Activated CD4-positive, alpha-beta T cell treated with anti-CD3 and anti-CD28 coated beads, Interleukin-2, amount 50 U/mL, for 48 hours (primary cell): ENCODE measurements around the gene ITSN2.
A peak's percentile ranks its signal among the peaks of the same experiment; 100 is the strongest.
"Not testable (repeated sequence)": the region's sequence is repeated elsewhere in the genome, so short reads cannot be mapped to it uniquely, and the experiment has no call there.

ENCODE experiments used
- DNase-seq, 2 experiments: peaks; one replicate each; pipeline ENCODE4 v3.0.0-alpha.2; 2020

Gene ITSN2

DNA sequence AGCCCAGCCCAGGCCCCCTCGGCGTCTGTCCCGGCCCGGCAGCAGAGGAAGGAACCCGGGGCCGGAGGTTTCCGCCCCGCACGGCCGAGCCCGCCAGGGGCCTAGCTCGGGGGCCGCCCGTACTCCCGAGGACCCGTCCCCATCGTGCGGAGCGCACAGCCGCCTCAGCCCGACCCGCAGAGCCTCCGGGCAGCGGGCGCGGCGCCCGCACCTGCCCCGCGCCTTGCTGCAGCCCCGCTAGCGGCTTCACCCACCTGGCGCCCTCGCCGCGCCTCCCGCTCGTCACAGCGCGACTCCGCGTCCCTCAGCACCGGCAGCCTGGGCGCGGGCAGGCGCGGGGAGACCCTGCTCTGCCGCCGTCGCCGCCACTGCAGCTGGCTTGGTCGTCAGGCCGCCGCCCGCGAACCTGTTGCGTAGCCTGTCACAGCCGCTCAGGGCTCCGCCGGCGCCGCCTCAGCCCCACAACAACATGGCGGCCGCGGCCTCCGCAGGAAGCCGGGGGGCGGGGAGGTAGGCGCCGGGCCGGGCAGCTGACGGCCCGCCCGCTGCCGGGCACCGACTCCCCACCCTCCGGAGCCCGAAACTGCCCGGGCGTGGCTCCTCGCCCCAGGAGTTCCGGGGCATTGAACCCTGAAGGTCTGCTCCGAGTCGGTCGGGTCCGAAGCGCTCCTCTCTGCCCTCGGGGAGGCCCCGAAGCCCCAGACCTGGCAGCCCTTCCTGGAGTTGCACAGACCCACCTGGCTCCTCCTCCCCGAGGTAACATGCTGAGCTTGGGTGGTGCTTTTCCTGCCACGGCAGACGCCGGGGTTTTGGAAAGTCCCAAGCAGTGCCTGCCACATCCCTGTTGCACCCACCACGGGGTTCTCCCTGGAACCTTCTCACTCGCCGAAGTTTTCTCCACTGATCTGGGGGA lies at the start of gene ITSN2:
Gene ITSN2, minus strand, starts transcription at position 487 of the 913 bp plus-strand sequence. CDS start 32,454 bp downstream, outside the sequence.
- DNase-seq = peak; percentile 81 to 84

DNA sequence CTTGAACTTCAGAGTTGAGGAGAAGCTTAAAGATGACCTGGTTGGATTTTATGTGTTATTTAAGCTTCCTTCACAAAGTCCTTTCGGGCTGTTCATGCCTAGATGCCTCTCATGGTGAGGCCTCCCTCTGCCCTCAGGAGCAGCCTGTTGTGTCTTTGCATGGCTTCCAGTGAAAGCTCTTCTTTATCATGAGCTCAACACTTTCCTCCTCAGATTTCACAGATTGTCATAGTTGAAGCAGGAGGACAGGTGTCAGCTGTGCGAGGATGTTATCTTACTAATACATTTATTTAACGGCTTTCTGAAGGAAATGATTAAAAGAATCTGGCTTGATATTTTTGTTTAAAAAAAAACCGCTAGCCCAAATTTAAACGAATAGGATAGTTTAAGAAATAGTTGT lies 48.8 kb upstream of the ITSN2 start:
- DNase-seq = no peak

DNA sequence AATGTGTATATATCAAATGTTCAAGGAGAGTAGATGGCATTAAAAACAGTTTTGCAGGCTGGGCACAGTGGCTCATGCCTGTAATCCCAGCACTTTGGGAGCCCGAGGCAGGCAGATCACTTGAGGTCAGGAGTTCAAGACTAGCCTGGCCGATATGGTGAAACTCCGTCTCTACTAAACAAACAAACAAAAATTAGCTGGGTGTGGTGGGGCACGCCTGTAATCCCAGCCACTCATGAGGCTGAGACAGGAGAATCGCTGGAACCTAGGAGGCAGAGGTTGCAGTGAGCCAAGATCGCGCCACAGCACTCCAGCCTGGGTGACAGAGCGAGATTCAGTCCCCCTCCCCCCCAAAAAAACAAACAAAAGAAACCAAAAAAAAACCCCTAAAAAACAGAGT lies 48.4 kb upstream of the ITSN2 start:
- DNase-seq = not testable (repeated sequence)

DNA sequence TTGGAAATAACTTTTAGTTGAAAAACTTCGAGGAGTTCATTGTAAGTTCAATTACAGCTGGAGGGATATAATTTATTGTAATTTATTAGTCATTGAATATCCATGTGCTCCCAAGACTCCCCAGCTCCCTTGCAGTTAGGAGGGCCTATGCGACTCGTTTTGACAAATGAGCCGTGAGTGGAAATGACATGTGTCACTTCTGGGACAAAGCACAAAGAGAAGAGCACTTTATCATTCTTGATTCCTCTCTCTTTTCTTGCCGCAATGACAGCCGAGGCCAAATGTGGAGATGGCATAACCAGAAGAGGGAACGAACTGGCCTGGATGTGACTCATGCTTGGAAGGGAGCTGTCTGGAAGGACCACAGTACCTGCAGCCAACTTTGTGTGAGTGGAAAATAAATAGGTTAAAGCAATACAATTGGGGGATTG lies 44.2 kb upstream of the ITSN2 start:
- no peak for DNase-seq

DNA sequence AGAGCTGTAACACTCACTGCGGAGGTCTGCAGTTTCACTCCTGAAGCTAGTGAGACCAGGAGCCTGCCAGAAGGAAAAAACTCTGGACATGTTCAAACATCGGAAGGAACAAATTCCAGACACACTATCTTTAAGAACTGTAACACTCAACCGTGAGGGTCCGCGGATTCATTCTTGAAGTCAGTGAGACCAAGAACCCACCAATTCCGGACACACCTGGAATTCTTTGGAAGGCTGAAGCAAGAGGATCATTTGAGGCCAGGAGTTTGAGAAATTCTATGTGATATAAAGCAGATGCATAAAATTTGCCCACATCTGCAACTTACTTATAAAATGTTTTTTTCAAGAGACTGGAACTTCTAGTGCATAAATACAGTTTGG lies 43.5 kb upstream of the ITSN2 start:
- no peak for DNase-seq

DNA sequence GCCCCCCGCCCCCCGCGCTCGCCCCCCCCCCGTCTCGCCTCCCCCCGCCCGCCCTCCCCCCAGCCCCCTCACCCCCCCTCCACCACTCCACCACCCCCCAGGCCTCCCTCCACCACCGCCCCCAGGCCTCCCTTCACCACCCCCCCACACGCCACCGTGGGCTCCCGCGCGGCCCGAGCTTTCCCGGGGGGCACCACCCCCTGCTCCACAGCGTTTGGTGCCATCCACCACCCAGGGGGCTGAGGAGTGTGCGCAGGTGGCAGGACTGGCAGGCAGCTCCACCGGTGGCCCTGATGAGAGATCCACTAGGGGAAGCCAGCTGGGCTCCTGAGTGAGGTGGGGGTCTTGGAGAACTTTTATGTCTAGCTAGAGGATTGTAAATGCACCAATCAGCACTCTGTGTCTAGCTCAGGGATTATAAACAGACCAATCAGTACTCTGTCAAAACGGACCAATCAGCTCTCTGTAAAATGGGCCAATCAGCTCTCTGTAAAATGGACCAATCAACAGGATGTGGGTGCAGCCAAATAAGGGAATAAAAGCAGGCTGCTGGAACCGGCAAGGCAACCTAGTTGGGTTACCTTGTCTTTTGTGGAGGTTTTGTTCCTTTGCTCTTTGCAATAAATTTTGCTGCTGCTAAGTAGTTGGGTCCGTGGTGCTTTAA lies 43.0 kb upstream of the ITSN2 start:
- no peak for DNase-seq

DNA sequence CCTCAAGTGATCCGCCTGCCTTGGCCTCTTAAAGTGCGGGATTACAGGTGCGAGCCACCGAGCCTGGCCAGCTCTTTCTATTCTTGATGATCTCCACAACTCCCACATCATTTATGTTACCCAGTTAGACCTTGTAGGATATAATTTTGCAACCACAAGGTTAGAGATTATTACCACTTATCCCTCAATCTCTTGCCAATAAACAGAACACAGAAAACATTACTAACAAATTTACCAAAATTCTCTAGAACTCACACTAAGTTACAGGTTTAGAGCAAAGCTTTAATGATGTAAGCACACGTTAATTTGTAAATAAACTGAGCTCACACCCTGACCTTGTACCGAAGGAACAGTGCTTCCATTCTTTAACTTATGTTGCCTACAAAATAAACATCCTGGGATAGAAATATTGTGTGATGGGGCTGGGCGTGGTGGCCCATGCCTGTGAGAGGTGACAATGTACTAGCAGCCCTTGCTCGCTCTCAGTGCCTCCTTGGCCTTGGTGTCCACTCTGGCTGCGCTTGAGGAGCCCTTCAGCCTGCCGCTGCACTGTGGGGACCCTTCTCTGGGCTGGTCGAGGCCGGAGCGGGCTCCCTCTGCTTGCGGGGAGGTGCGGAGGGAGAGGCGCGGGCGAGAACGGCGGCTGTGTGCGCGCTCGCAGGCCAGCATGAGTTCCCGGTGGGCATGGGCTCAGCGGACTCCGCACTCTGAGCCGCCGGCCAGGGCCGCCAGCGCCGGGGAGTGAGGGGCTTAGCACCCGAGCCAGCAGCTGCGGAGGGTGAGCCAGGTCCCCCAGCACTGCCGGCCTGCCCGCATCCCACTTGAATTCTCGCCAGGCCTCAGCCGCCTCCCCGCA lies 42.1 kb upstream of the ITSN2 start:
- DNase-seq = no peak

DNA sequence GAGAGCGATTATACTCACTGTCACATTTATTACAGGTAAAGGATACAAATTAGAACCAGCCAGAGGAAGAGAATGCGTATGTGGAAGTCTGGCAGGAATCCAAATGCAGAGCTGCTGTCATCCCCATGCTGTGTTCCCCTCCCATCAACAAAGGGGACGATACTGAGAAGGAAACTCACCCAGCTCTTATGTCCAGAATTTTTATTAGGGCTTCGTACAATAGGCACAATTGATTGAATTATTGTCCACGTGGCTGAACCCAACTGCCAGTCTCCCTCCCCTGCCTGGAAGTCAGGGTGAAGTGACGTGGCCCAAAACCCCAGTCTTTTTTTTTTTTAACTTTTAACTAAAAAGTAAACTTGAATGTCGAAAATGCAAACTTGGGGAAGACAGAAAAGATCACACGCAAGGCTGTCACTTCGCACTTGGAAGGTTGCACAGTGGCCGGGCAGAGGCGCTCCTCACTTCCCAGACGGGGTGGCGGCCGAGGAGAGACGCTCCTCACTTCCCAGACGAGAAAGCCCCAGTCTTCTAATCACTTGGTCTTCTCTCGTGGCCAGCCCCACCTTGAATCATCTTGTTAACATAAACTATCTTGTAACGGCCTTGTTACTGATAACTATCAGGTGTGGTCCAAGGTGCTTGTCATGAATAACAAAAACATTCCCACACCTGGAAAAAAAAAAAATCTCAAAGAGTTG lies 40.0 kb upstream of the ITSN2 start:
- no peak for DNase-seq

DNA sequence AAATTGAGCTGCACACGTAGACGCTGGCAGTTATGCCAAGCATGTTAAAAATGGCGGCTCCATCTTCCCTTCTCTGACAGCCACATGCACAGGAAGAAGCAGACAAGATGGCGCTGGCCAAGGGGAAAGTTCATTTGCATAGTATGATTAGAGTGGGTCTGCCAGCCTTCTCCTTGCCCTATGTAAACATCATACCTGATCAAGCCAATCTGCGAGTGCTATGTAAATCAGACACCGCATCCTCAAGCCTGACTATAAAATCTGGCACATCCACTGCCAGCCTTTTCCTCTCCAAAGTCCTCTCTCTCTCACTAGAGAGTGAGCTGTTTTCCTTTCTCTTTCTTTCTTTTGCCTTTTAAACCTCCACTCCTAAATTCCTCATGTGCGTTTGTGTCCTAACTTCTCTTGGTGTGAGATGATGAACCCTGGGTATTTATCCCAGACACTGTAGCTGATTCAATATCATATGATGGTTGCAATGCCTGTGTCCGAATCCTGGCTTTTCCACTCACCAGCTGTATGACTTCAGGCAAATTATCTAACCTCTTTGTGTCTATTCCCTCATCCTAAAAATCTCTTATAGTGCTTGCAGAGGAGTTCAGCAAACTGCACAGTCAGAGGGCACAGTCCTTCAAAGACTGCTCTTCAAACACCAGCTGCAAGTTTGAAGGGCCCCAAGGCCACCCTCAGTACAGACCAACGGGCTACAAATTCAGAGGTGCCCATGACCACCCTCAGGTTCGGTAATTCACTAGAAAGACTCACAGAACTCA lies 39.3 kb upstream of the ITSN2 start:
- DNase-seq = no peak

DNA sequence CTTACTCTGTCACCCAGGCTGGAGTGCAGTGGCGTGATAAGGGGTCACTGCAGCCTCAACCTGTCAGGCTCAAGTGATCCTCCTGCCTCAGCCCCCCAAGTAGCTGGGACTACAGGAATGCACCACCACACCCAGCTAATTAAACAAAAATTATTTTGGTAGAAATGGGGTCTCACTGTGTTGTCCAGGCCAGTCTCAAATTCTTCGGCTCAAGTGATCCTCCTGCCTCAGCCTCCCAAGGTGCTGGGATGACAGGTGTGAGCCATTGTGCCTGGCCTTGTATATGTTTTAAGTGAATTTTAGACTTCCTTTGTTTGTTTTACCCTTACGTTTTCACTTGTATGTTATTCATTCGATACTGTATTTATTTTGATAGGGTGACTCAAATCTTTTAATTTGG lies 34.7 kb upstream of the ITSN2 start:
- DNase-seq = no peak

DNA sequence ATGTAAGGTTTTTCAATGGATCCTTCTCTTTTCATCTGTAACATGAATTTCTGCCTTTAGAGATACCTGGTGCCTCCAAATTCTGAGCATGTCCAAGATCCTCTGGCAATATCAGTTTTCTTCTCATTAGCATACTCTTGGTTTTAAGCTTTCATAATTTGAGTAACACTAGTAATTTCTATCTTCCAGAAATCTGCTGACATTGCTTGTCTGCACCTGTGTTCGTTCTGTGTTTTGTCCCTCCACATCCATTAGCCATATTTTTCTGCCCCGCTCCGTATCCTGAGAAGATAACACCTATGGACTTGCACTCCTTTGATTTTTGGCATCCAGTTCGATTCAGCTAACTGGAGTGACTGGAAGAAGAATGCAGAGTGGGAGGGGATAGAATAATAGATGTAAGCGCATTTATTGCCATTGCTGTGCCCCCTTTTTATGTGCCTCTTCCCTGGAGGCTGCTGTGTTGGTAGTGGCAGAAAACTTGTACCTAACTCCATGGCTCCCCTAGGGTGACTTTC lies 32.3 kb upstream of the ITSN2 start:
- no peak for DNase-seq

DNA sequence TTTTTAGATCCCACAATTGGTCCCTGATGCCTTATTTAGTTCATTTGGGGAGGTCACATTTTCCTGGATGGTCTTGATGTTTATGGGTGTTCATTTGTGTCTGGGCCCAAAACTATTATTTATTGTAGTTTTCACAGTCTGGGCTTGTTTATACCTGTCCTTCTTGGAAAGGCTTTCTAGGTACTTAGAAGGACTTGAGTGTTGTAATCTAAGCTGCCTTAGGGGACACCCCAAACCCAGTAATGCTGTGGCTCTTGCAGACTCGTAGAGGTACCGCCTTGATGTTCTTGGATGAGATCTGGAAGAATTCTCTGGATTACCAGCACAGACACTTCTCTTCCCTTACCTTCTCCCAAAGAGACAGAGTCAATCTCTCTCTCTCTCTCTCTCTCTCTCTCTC lies 25.0 kb upstream of the ITSN2 start:
- no peak for DNase-seq

DNA sequence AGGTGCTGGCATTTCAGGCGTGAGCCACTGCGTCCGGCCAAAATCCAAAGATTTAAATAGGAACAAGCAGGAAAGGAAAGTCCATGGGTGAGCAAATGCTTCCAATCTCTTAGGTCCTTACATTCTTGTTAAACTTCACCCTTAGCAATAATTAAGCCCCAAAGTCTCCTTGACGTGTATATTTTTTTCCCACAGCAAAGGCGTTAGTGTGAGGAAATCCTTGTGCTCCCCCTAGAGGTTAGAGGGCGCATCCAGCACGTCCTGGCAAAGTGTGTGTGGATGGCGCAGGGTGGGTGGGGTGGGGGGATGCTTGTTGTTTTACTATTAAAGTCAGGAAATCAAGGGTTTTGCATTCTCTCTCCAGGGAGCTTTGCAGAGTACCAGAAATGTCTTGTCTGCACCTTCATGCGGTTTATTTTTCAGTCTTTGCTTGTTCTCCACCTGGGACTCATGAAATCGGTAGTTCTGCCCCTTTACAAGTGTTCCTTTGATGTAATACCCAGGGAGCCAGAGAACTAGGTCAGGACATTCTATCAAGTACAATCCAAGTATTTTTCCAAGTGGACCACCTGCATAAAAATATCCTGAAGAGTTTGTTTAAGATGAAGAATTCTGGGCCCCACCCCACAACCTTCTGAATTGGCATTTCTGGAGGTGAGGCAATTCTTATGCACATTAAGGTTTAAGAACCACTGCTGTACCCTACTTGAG lies 22.2 kb upstream of the ITSN2 start:
- DNase-seq = peak; percentile 47 to 61

DNA sequence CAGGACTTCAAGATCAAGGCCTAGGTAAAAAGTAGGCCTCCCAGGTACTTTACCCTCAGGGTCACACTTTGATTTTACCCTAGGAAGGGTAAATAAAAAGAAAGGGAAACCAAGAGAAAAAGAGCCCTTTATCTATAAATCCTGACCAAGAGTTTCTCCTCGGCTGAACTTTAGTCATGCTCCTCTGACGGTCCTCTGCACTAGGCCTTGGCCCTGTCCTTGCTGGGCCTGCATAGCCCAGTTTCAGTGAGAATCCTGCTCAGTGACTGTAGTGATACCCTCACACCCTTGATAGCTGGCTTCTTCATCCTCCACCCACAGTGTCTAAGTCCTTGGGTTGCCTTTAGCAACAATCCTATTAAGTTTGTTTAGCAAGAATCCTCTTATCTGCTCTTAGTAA lies 20.5 kb upstream of the ITSN2 start:
- DNase-seq = no peak

DNA sequence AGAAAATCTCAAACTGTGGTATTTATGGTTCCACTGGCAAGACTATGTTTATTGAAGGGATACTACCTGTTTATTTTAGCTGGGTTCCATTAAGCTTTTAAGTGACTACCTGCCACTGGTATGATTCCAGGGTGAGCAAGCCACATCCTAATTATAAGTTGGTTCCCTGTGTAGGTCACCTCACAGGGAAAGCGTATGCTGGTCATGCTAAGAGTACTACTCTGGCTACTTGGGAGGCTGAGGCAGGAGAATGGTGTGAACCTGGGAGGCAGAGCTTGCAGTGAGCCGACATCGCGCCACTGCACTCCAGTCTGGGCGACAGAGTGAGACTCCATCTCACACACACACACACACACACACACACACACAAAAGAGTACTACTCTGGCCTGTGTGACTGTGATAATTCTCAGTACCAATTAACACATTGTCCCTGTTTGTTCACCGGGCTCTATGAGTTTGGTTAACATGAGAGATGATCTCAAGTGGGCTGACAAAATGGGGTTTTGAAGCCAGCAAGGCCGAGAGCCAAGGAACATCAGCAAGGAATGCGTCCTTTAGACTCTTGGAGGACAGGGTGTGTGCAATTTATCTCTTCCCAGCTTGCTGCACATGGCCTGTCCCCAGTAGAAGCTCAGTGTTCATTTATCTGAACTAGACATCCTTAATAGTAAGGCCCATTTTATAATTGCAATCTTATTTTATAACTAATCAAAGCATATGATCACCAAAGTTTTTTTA lies 15.2 kb upstream of the ITSN2 start:
- DNase-seq = no peak

DNA sequence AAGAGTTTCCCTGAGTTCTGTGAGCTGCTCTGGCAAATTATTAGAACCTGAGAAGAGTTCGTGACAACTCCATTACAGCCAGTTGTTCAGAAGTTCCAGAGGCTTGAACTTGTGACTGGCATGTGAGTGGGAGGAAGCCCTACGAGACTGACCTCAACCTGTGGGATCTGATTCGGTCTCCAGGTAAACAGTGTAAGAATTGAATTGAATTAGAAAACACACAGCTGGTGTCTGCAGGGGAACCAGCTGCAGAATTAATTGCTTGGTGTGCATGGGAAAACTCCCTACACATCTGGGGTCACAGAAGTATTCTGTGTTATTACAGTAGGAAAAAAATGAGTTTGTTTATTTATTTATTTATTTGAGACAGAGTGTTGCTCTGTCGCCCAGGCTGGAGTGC lies 14.0 kb upstream of the ITSN2 start:
- no peak for DNase-seq

DNA sequence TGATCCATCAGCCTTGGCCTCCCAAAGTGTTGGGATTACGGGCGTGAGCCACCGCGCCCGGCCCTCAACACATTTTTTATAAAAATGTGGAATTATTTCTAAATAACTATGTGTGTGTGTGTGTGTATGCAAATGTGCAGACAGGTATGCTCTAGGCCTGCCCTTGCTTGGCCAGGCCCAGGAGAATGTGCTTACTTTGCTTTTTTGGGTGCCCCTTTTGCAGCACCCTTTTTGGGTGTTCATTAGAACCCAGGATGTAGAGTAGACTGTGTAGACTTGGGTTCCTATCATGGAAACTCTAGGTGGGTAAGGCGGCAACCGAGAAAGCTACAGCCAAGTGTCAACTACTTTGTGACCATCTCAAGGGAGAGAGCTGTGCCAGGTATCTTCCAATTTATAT lies 11.7 kb upstream of the ITSN2 start:
- DNase-seq = no peak

DNA sequence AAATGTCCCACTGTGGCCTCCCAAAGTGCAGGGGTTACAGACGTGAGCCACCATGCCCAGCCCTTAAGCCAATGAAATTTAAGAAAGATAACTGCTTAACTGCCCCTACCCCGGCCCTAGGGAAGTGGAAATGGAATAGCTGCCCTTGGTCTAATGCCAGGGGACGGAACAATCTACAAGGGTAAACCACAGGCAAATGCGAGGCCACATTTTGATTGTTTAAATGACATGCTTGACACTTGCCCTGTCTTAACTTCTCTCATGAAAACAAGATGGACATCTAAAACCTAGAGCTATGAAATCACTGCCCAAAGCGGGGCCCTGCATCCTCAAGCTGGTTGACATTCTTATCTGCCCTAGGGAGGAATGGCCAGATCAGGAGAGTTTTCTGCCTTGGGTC lies 5.5 kb upstream of the ITSN2 start:
- DNase-seq = no peak

DNA sequence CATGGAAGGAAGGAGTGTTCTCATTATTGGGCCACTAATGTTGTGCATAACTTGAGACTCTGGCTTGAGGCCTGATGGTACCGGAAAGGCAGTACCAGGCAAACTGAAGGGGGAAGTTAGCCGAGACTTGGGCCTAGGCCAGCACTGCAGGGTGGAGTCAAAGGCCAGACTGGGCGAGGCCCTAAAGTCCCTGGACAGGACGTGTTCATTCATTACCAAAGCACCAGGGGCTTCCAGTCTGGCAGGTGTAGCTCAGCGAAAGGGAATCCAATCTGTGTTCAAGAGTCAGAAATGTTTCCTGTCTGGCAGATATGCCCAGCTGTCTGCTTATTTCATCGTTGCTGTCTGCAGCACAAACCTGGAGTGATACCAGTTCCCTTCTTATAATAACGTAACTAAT lies 4.7 kb upstream of the ITSN2 start:
- no peak for DNase-seq

DNA sequence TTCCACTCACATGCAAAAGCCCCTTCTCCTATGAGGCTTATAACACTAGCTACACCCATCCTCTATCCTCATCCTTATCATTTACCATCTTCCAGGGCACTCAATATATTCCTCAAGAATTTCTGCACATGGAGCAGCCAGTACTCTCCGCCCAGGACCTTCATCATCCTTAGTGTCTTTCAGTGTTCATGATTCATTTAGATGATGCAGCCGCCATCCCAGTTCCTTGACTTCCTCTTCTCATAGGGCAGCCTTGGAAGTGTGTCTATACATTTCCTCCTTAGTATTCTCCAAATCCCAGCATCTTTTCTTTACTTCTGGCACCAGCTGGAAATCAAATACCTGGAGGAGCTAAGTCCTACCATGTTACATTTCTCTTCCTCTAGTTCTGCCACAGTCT lies 3.0 kb upstream of the ITSN2 start:
- no peak for DNase-seq
